ENCODE results near the gene KANSL1.
"Not testable (repeated sequence)": the region's sequence is repeated elsewhere in the genome, so short reads cannot be mapped to it uniquely, and the experiment has no call there.

KANSL1 gene

GRCh38 chr17:46192439-46193150 is 634 bp downstream of the KANSL1 start:
- peak overlapping the region; percentile 93 for H3K4me3 ChIP-seq (ENCODE audit: low read depth, low read length)

GRCh38 chr17:46192189-46192438 is 1.1 kb downstream of the KANSL1 start:
- H3K4me3 ChIP-seq (ENCODE audit: low read depth, low read length) = peak overlapping the region; percentile 93

GRCh38 chr17:46191322-46192188 is 1.7 kb downstream of the KANSL1 start:
- H3K4me3 ChIP-seq (ENCODE audit: low read depth, low read length) = peak overlapping the region; percentile 93

GRCh38 chr17:46190763-46191162 is 2.5 kb downstream of the KANSL1 start:
- H3K4me3 ChIP-seq (ENCODE audit: low read depth, low read length) = peak overlapping the region; percentile 93

GRCh38 chr17:46186827-46187235 is 6.4 kb downstream of the KANSL1 start:
- not testable (repeated sequence) for H3K4me3 ChIP-seq (ENCODE audit: low read depth, low read length)

GRCh38 chr17:46184696-46185095 is 8.5 kb downstream of the KANSL1 start:
- no peak overlapping the region for H3K4me3 ChIP-seq (ENCODE audit: low read depth, low read length)

GRCh38 chr17:46183383-46183782 is 9.8 kb downstream of the KANSL1 start:
- H3K4me3 ChIP-seq (ENCODE audit: low read depth, low read length) = not testable (repeated sequence)

- no peak overlapping the region for H3K4me3 ChIP-seq (ENCODE audit: low read depth, low read length)
Measured at GRCh38 chr17:46182961-46183360, 10.3 kb downstream of the KANSL1 start.

GRCh38 chr17:46181940-46182339 is 11.3 kb downstream of the KANSL1 start:
- H3K4me3 ChIP-seq (ENCODE audit: low read depth, low read length) = no peak overlapping the region

GRCh38 chr17:46181316-46181715 is 11.9 kb downstream of the KANSL1 start:
- not testable (repeated sequence) for H3K4me3 ChIP-seq (ENCODE audit: low read depth, low read length)

GRCh38 chr17:46180892-46181274 is 12.3 kb downstream of the KANSL1 start:
- no peak overlapping the region for H3K4me3 ChIP-seq (ENCODE audit: low read depth, low read length)

- not testable (repeated sequence) for H3K4me3 ChIP-seq (ENCODE audit: low read depth, low read length)
Measured at GRCh38 chr17:46180185-46180891, 12.9 kb downstream of the KANSL1 start.

GRCh38 chr17:46179375-46179999 is 13.7 kb downstream of the KANSL1 start:
- H3K4me3 ChIP-seq (ENCODE audit: low read depth, low read length) = no peak overlapping the region

GRCh38 chr17:46178550-46179214 is 14.5 kb downstream of the KANSL1 start:
- H3K4me3 ChIP-seq (ENCODE audit: low read depth, low read length) = no peak overlapping the region

GRCh38 chr17:46176975-46177374 is 16.3 kb downstream of the KANSL1 start:
- no peak overlapping the region for H3K4me3 ChIP-seq (ENCODE audit: low read depth, low read length)

- no peak overlapping the region for H3K4me3 ChIP-seq (ENCODE audit: low read depth, low read length)
Measured at GRCh38 chr17:46175891-46176290, 17.3 kb downstream of the KANSL1 start.

GRCh38 chr17:46173153-46173552 is 20.1 kb downstream of the KANSL1 start:
- H3K4me3 ChIP-seq (ENCODE audit: low read depth, low read length) = no peak overlapping the region

GRCh38 chr17:46171939-46172338 is 21.3 kb downstream of the KANSL1 start:
- H3K4me3 ChIP-seq (ENCODE audit: low read depth, low read length) = no peak overlapping the region

- H3K4me3 ChIP-seq (ENCODE audit: low read depth, low read length) = no peak overlapping the region
Measured at GRCh38 chr17:46170639-46171429, 22.4 kb downstream of the KANSL1 start.

Measured in iPS-11a (cell line).